HG02798 (cell line): ENCODE data around the gene MARVELD3.
"Not testable (repeated sequence)": the region's sequence is repeated elsewhere in the genome, so short reads cannot be mapped to it uniquely, and the experiment has no call there.

Experiments used
- ATAC-seq: cut with Tn5 transposase; IDR thresholded peaks from one replicate; pipeline ENCODE4 v1.9.1; 2021; ENCODE audit warnings: mild to moderate bottlenecking; ENCODE audit not compliant: unreplicated experiment, poor library complexity

The MARVELD3 gene

DNA sequence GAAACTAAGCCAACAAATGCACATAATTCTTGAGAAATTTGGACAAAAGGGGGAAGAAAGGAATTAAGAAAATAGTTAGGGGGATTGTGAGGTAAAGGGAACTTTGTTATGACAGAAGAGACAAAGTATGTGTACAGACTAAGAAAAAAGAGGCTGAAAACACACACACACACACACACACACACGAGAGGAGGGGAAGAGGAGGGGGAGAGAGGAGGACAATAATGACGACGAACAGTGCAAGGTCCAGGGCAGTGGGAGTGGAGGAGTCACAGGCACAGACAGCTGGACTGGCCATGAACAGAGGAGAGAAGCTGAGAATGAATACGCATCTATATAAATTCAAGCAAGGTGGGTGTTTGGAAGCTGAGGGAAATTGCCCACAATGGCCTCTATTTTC, 44.6 kb downstream of the MARVELD3 start:
- no peak for ATAC-seq

DNA sequence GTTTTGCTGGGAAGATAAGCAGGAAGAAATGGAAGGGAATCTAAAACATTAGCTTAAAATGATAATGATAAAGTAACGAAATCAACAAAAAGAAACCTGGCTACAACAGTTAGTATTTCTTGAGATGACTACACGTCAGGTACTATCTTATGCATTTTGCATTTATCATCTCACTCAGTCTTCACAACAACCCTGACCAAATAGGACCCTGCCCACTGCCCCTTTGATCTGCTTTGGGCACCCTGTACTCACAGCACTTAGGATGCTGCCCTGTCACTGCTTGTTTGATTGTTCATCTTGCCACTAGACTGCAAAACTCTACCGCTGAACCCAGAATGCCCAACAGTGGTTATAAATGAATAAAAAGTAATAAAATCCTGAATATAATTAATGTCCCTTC, 45.2 kb downstream of the MARVELD3 start:
- no peak for ATAC-seq

DNA sequence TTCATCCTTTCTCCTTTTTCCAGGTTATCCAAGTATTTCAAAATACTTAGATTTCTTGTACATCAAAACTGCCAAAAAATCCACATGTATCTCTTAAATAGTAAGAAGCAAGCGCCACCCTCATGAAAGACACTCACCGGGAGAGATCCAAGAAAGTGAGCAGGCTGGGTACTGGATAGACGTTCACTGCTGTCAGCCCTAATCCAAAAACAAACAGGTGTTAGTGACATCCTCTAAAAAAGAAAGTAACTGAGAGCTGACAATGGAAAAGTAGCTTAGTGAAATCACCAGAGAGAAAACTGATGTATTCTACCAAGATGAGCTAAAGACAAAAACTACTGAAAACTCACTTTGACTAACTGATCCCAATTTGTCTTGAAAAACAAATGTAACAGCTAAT, 46.1 kb downstream of the MARVELD3 start:
- no peak for ATAC-seq

DNA sequence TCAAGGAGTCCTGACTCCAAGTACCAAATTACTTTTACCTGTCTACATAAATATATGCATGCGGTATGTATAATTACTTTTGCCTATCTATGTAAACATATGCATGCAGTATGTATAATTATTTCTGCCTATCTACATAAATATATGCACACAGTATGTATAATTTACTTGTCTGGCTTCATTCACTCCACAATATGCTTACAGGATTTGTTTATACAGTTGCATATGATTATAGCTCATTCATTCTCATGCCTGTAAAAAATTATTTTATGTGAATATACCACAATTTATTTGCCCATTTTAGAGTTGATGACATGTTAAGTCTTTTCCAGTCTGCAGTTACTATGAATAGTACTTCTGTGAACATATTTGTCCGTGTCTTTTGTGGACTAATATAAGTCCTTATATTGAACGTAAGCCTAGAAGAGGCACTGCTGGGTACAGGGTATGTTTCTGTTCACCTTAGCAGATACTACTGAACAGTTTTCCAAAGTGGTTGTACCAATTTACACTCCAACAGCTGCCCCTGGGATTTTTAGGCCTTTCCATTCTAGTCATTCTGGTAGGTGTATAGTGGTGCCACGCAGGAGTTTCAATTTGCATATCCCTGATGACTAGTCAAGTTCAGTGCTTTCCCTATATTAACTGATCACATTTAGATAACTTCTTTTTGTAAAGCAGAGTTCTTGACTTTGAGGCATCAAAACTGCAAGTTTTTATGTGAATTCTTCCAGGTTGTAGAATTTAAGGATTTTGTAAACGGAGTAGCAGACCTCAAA, 47.0 kb downstream of the MARVELD3 start:
- ATAC-seq: no peak

DNA sequence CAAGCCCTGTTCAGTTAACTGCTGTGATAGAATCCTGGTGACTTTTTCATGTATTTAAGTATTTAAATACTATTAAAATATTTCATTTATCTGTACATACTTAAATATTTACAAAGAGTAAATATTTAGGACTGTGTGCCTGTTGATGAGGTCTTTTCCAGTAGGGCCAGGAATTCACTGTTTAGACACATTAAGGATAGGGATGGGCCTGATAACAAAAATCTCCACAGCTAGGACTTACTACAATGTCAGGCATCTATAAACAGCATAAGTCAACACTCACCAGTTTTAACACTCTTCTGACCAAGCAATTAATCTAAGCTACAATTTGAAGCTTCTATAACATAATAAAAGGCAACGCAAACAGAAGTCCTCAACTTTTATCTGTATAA, 47.6 kb downstream of the MARVELD3 start:
- no peak for ATAC-seq

DNA sequence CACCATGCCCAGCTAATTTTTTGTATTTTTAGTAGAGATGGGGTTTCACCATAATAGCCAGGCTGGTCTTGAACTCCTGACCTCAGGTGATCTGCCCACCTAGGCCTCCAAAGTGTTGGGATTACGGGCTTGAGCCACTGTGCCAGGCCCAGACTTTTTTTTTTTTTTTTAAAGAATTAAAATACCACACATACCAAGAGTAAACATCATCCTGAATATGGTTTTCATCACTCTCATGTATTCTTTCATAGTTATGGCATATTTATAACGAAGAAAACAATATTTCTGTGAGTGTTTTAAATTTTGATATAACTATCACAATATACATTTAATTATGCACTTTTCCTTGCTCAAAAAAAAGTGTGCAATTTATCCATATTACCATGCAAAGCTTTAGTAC, 48.2 kb downstream of the MARVELD3 start:
- ATAC-seq: no peak

DNA sequence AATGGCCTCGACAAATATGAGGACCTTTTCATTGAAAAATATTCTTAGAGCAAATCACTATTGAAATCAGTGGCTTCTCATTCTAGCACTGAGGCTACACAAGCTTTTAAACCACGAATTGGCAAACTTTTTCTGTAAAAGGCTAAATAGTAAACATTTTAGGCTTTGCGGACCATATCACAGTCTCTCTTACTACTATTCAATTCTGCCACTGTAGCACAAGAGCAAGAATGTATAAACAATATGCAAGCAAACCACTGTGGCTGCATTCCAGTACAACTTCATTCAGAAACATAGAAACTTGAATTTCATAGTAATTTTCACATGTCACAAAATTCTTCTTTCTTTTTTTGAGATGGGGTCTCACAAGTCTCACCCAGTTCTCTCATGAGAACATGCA, 49.4 kb downstream of the MARVELD3 start:
- ATAC-seq: no peak

DNA sequence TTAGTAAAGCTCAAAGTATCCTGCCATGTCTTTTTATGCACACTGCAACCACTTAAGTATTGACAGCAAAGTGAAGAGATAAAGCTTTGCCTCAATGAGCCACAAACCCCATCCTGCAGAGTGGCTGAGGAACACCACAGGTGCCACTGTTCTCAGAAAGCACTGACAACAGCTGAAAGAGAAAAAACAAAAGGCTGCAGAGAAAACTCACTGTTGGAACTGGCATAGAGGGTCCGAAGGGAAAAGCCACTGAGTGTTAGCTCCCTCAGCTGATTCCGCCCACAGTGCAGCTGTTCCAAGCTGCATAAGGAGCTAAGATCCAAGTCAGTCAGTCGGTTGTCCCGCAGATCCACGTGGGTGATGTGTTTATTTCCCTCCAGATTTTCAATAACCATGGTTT, 50.3 kb downstream of the MARVELD3 start:
- no peak for ATAC-seq

DNA sequence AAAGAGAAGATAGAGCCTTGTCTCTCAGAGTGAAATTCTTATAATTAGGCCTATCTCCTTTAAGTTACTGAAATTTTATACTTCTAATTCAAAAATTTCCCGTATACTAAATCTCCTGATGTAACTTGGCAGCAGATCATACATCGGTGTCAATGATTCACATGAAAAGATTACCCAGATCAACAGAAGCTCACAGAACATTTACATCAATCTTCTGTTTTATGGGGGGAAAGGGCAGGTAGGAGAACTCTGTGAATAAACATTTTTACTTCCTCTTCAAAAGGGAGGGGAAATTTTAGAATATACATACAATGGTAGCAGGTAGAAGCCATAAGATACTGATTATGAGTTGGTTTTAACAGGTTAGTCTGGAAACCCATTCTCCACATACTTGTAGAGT, 55.4 kb downstream of the MARVELD3 start:
- ATAC-seq: no peak

DNA sequence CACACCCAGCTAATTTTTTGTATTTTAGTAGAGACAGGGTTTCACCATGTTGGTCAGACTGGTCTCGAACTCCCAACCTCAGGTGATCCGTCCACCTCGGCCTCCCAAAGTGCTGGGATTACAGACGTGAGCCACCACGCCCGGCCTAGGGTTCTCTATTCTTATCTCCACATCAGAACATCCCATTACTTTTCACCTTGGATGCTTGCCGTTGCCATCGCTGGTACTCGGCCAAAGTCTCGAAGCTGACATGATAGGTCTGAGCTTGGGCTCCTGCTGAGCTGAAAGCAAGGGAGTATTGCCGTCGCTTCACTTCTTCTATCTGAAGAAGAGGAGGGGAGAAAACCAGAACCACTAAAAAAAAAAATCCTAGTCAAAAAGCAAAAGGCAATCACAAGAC, 58.3 kb downstream of the MARVELD3 start:
- not testable (repeated sequence) for ATAC-seq
